RWPE2 (cell line): ENCODE data around the gene FMC1.

ENCODE experiments used
- ATAC-seq: fragments of 200-7000 bp; cut with Tn5 transposase; 3 replicates; pipeline ENCODE4 v1.9.1; 2021; ENCODE audit warnings: low read depth
- DNase-seq: peaks from one replicate; pipeline ENCODE4 v3.0.0-alpha.2; 2020; ENCODE audit warnings: low spot score
- H3K27ac ChIP-seq: fragments of 450-650 bp; 2 replicates; pipeline ENCODE4 v1.5.1; 2017; ENCODE audit warnings: mild to moderate bottlenecking; ENCODE audit not compliant: poor library complexity, severe bottlenecking
- H3K27me3 ChIP-seq: fragments of 250-450 bp; sonication (Bioruptor Pico); 2 replicates; pipeline ENCODE4 v1.5.1; 2021; ENCODE audit warnings: mild to moderate bottlenecking, moderate library complexity; ENCODE audit not compliant: insufficient read depth, poor library complexity, severe bottlenecking
- H3K36me3 ChIP-seq: fragments of 250-450 bp; sonication (Bioruptor Pico); 2 replicates; pipeline ENCODE4 v1.5.1; 2020; ENCODE audit warnings: low read depth, mild to moderate bottlenecking, moderate library complexity
- H3K4me1 ChIP-seq: fragments of 250-450 bp; sonication (Bioruptor Pico); 2 replicates; pipeline ENCODE4 v1.5.1; 2021; ENCODE audit warnings: mild to moderate bottlenecking, moderate library complexity; ENCODE audit not compliant: insufficient read depth, poor library complexity, severe bottlenecking
- H3K4me3 ChIP-seq: fragments of 250-450 bp; sonication (Bioruptor Pico); 2 replicates; pipeline ENCODE4 v1.5.1; 2021; ENCODE audit warnings: mild to moderate bottlenecking, moderate library complexity; ENCODE audit not compliant: severe bottlenecking
- H3K9me3 ChIP-seq: fragments of 250-450 bp; sonication (Bioruptor Pico); 2 replicates; pipeline ENCODE4 v1.5.1; 2021; ENCODE audit warnings: mild to moderate bottlenecking, moderate library complexity; ENCODE audit not compliant: severe bottlenecking
- TF ChIP-seq, protein P1 (sequence below): fragments of 450-650 bp; IDR thresholded peaks from one replicate; pipeline ENCODE4 v1.5.1; 2017; ENCODE audit warnings: mild to moderate bottlenecking, moderate library complexity; ENCODE audit not compliant: poor library complexity, severe bottlenecking

The FMC1 gene

DNA sequence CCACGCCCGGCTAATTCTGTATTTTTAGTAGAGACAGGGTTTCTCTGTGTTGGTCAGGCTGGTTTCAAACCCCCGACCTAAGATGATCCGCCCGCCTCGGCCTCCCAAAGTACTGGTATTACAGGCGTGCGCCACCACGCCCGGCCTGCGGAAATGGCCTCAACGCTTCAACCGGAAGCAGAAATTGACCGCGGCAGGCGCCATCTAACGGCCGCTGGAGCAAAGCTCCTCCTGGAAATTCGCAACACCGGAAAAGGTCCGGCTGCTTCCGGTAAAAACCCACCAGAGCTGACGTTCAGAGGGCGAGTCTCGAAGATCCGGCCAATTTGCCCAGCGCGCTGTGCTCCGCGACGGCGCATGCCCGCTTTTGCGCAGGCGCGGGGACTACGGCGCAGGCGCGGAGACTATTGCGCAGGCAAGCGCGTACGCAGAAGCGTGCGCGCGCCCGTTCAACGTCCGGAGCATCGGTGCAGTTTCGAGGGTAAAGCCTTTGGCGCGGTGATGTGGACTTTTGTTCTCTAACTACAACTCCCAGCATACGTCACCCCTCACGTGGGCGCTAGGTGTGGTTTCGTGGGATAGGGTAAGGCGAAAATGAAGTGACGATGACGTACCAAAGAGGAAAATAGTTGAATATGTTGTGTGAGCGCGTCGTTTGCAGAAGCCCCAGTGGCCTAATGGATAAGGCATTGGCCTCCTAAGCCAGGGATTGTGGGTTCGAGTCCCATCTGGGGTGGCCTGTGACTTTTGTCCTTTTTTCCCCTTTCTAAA, 915 bp upstream of the FMC1 start:
- Histone ChIP-seq H3K4me1 (no peaks in the 10 kb centered on the region), H3K36me3 (peaks cover 4% of the 10 kb centered on the region; the same call in 1 of the 2 replicates), H3K9me3 (no peaks in the 10 kb centered on the region), H3K27me3 (no peaks in the 10 kb centered on the region), H3K27ac (peak overlapping the region; percentile 85), H3K4me3 (peak overlapping the region; percentile 92)
- DNase-seq (peak; percentile 98), ATAC-seq (peak; percentile 76)
- TF ChIP-seq, protein P1, sequence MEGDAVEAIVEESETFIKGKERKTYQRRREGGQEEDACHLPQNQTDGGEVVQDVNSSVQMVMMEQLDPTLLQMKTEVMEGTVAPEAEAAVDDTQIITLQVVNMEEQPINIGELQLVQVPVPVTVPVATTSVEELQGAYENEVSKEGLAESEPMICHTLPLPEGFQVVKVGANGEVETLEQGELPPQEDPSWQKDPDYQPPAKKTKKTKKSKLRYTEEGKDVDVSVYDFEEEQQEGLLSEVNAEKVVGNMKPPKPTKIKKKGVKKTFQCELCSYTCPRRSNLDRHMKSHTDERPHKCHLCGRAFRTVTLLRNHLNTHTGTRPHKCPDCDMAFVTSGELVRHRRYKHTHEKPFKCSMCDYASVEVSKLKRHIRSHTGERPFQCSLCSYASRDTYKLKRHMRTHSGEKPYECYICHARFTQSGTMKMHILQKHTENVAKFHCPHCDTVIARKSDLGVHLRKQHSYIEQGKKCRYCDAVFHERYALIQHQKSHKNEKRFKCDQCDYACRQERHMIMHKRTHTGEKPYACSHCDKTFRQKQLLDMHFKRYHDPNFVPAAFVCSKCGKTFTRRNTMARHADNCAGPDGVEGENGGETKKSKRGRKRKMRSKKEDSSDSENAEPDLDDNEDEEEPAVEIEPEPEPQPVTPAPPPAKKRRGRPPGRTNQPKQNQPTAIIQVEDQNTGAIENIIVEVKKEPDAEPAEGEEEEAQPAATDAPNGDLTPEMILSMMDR = peak; percentile 85

DNA sequence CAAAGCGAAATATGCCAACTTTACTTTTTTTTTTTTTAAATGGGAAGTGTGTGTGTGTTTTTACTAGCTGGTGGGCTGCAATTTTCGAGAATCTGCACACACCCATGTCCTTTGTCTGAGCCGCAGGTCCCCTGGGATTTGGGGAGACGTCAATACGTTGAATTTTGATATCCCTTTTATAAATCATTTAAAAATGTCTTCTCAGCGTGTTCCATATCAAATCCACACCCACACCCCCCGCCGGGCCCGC, 404 bp upstream of the FMC1 start:
- H3K36me3 ChIP-seq = peaks cover 9% of the 10 kb centered on the region
- DNase-seq (peak; percentile 85), ATAC-seq (peak; percentile 9; the same call in 2 of the 3 replicates)
- H3K4me3 ChIP-seq = peak overlapping the region; percentile 92
- no peaks in the 10 kb centered on the region for H3K4me1 ChIP-seq
- H3K27ac ChIP-seq = peak overlapping the region; percentile 85
- H3K9me3 ChIP-seq = no peaks in the 10 kb centered on the region
- H3K27me3 ChIP-seq = no peaks in the 10 kb centered on the region
- TF ChIP-seq, protein P1 = no peak

DNA sequence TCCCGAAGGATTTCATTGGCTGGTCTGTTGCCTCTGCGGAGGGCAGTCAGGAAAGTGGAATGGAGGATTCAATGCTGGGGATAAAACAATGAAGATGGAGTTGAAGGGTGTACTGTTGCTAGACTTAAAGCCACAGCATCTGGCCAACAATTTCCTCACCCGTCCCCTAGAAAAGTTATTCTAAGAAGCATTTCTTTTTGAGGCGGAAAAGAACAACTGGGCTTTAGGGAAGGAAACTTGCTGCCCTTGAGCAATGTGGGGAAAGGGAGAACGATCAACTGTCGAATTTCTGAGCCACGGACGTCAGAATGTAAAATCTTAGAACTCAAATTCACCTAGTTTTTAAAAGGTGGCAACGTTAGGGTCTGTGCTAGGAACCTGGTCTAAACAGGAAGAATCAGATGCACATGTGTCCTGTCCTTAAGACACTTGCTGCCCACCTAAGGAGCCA, 664 bp downstream of the FMC1 start:
- no peak for DNase-seq
- TF ChIP-seq, protein P1 = no peak
- Histone ChIP-seq H3K4me3 (peak overlapping the region; percentile 92), H3K27ac (peak overlapping the region; percentile 85), H3K36me3 (peaks cover 17% of the 10 kb centered on the region), H3K27me3 (no peaks in the 10 kb centered on the region), H3K9me3 (no peaks in the 10 kb centered on the region), H3K4me1 (no peaks in the 10 kb centered on the region)
- no peak; the same call in 2 of the 3 replicates for ATAC-seq

DNA sequence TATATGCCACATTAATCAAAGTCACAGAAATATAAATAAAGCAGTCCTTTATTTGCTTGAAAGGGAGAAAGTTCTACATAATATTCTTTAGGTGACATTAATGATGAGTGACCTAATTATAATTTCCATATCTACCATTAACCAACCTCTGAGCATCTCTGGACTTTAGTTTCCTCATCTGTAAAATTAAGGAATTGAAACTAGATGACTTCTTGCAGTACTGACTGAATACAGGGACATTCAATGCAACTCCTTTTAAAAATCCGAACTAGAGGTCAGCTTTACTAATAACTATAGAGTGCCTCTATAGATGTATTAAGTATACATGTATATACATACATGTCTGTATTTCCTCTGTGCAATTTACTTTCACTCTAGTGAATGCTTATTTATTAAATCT, 3.9 kb downstream of the FMC1 start:
- DNase-seq (no peak), ATAC-seq (no peak)
- Histone ChIP-seq H3K4me1 (no peaks in the 10 kb centered on the region), H3K27ac (no peak overlapping the region), H3K36me3 (peaks cover 23% of the 10 kb centered on the region), H3K4me3 (no peak overlapping the region), H3K9me3 (no peaks in the 10 kb centered on the region), H3K27me3 (no peaks in the 10 kb centered on the region)
- TF ChIP-seq, protein P1 = no peak

DNA sequence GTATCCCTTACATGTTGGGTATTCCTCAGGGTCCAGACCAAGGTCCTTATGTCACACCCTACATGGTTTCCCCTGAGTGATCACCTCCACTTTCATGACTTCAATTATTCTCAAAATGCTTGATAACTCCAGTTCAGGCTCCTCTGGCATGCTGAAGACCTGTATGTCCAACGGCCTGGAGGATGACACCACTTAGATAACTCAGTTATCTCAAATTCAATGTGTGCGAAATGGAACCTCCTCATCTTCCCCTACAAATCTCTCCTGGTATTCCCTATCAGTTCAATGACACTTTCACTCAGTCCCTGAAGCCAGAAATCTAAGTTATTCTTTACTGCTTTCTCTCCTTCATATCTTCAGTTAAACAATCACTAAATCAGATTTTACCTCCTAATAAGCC, 9.9 kb downstream of the FMC1 start:
- no peak for DNase-seq
- Histone ChIP-seq H3K4me1 (no peaks in the 10 kb centered on the region), H3K27me3 (no peaks in the 10 kb centered on the region), H3K27ac (no peak overlapping the region), H3K4me3 (no peak overlapping the region), H3K36me3 (peaks cover 11% of the 10 kb centered on the region), H3K9me3 (no peaks in the 10 kb centered on the region)
- no peak for ATAC-seq
- TF ChIP-seq, protein P1 = no peak
